ENCODE results near the gene SLC35F4. TPM values are rescaled to one million over a fixed set of nuclear protein-coding genes. Genes with fewer than 3 reads are reported as not detected.

SLC35F4 gene
- total RNA-seq, 3 donors from 2014 or later = not detected

DNA sequence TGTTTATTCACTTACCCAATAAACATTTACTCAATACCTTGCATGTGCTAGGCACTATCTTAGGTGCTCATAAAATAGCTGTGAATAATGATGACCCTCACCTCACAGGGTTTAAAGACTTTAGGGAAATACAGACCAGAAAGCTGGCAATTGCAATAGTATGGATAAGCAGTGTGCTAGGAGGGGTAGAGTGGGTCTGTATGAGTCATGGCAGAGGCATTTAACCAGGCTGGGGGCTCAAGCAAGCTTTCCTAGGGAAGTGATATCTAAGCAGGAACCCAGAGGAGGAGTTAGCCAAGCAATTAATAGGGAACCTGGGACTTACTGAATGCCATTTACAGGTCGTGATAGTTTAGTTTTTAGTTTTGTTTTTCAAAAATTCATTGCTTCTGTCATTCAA, 248.4 kb downstream of the SLC35F4 start:
- H3K9me3 Mint-ChIP-seq = peaks cover 14% of the 10 kb centered on the region
- no peaks in the 10 kb centered on the region for H3K36me3 Mint-ChIP-seq (ENCODE audit: insufficient read depth)
- peaks cover 4% of the 10 kb centered on the region for H3K27me3 Mint-ChIP-seq (ENCODE audit: low read depth)
- no peaks in the 10 kb centered on the region for H3K4me1 Mint-ChIP-seq (ENCODE audit: low read depth)
- H3K4me3 Mint-ChIP-seq = no peak overlapping the region
- ATAC-seq (no peak), DNase-seq (no peak)

DNA sequence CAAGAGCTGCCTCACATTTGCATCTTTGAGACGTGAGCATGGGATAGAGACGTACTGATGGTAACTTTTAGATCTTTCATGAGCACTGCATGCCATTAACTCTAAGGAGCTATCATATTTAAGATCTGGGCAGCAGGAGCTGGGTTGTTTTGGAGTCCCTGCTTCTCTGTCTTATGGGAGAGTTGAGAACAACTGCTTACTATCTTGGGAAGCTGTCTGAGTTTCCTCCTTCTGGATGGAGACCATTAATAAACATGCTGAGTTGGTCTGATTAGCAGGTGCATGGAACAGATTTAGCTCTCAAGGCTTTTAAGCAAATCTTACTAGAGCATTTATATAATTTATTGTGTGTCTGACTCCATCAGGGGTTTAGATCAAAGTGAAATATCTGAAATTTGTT, 252.9 kb downstream of the SLC35F4 start:
- ATAC-seq = no peak
- Mint-ChIP-seq H3K4me3 (no peak overlapping the region), H3K4me1 (ENCODE audit: low read depth) (no peaks in the 10 kb centered on the region), H3K36me3 (ENCODE audit: insufficient read depth) (no peaks in the 10 kb centered on the region), H3K9me3 (peaks cover 6% of the 10 kb centered on the region), H3K27me3 (ENCODE audit: low read depth) (no peaks in the 10 kb centered on the region)
- DNase-seq = no peak

DNA sequence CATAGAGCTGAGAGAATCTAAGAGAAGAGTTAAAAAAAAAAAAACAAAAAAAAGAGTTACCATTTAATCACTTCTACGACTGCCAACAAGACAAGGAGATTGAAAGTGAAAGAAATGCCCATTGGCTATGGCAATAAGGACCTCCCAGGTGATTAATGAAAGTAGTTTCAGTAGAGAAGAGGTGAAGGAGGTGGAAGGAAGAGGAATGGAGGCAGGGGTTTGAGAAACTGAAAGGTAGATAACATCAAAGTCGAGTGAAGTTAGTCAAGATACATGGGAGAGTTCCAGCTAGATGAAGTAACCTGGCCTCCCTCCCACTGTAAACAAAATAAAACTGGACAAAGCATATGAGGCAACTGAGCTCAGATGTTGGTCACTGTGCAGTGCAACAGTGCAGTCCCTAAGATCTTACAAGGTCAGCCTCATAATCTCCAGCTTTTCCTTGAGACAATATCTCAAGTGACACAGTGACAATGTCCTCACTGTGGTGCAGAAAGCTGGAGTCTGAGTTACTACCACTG, 254.3 kb downstream of the SLC35F4 start:
- DNase-seq (no peak), ATAC-seq (no peak)
- Mint-ChIP-seq H3K36me3 (ENCODE audit: insufficient read depth) (no peaks in the 10 kb centered on the region), H3K9me3 (peaks cover 10% of the 10 kb centered on the region), H3K27me3 (ENCODE audit: low read depth) (no peaks in the 10 kb centered on the region), H3K4me1 (ENCODE audit: low read depth) (no peaks in the 10 kb centered on the region), H3K4me3 (no peak overlapping the region)

DNA sequence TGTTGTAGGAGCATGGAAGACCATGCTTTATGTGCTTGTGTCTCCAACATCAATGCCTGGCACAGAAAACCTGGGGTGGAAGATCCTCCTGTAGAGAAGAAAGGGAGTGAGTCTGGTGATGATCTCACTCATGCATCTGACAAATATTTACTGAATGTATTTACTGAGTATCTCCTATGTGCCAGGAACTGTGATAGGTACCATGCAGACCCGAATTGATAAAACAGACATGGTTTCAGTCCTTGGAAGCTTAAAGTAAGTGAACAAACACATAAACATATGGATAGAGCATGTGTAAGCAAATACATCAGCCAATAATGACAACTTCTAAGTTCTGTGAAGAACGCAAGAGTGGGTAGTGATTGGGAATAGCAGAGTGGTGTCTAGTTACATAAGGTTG, 255.3 kb downstream of the SLC35F4 start:
- ATAC-seq (no peak), DNase-seq (no peak)
- Mint-ChIP-seq H3K4me3 (no peak overlapping the region), H3K36me3 (ENCODE audit: insufficient read depth) (no peaks in the 10 kb centered on the region), H3K4me1 (ENCODE audit: low read depth) (no peaks in the 10 kb centered on the region), H3K27me3 (ENCODE audit: low read depth) (no peaks in the 10 kb centered on the region), H3K9me3 (peaks cover 10% of the 10 kb centered on the region)

DNA sequence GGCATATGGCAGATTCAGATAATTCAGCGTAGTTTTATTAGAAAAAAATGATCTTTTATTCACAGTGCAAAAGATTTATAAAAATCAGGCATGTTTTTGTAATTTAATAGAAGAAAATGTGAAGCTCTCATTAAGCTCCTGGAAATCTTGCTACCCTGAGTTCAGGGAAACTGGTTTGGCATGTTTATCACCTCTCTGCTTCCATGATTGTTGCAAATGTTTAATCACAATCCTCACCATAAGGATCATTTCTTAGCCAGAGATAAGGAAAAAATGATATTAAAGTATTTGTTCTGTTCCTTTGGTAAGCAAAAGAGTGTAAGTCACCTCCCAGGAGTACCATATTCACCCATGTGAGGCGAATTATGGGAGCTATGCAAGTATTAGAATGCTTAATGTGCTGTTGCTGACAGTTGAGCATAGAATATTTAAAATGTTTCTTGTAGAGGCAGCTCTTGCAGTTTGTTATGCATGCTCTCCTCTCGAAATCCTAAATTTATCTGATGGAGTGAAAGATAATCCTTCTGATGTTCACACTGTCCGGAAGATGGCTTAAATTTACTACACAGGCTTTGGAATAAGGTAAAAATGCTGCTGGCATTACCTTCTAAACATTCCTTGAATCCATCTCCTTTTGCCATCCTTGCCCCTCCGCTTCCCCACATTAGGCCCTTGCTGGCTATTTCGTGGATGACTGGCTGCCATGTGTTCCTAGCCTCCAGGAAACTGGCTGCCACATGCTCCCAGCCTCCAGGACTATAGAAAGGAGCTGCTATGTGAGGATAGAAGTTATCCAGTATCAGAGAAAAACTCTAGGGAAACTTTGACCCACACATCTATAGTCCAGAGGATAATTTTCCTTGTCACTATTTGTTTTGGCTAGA, 256.5 kb downstream of the SLC35F4 start:
- DNase-seq (no peak), ATAC-seq (no peak)
- no peaks in the 10 kb centered on the region for H3K4me1 Mint-ChIP-seq (ENCODE audit: low read depth)
- H3K27me3 Mint-ChIP-seq (ENCODE audit: low read depth) = no peaks in the 10 kb centered on the region
- no peaks in the 10 kb centered on the region for H3K36me3 Mint-ChIP-seq (ENCODE audit: insufficient read depth)
- peaks cover 13% of the 10 kb centered on the region for H3K9me3 Mint-ChIP-seq
- H3K4me3 Mint-ChIP-seq = no peak overlapping the region

DNA sequence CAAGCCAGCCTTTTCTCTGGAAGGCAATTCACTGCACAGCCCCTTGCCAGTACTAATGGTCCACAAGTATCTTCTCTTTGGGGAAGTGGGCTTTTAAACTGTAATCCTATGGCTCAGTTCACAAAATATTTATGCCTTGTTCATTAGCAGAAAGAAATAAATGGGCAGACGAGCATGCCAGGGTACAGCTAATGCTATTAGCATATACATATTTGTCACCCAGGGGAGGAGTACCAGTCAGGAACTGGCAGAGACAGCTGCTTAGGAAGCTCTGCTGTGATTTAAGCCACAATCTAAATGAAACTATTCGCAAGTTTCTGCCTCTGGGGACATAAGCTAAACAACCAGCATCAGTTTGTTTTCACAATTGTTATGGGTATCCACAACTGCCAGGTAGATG, 258.8 kb downstream of the SLC35F4 start:
- Mint-ChIP-seq H3K27me3 (ENCODE audit: low read depth) (no peaks in the 10 kb centered on the region), H3K4me3 (no peak overlapping the region), H3K9me3 (peaks cover 18% of the 10 kb centered on the region), H3K36me3 (ENCODE audit: insufficient read depth) (no peaks in the 10 kb centered on the region), H3K4me1 (ENCODE audit: low read depth) (no peaks in the 10 kb centered on the region)
- ATAC-seq (no peak), DNase-seq (no peak)

DNA sequence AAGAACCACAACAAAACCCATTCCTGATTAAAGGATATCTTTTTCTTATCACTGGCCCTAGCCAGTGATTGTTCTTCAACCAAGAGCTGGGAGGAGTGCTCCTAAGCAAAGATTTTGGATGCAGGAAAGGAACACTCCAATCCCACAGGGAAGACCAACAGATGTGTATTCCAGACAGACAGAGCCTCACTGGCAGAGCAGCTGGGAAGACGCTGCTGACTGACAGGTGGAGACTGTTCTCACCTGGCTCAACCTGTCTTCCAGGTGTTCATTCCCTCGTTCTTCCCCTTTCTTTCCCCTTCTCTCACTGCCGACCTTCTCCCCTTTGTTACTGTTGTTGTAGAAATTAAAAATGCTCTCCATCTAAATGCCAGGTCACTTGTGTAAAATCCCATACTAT, 282.5 kb downstream of the SLC35F4 start:
- peaks cover 15% of the 10 kb centered on the region for H3K9me3 Mint-ChIP-seq
- H3K4me1 Mint-ChIP-seq (ENCODE audit: low read depth) = no peaks in the 10 kb centered on the region
- ATAC-seq = no peak
- peaks cover 3% of the 10 kb centered on the region for H3K36me3 Mint-ChIP-seq (ENCODE audit: insufficient read depth)
- no peak overlapping the region for H3K4me3 Mint-ChIP-seq
- no peak for DNase-seq
- no peaks in the 10 kb centered on the region for H3K27me3 Mint-ChIP-seq (ENCODE audit: low read depth)

DNA sequence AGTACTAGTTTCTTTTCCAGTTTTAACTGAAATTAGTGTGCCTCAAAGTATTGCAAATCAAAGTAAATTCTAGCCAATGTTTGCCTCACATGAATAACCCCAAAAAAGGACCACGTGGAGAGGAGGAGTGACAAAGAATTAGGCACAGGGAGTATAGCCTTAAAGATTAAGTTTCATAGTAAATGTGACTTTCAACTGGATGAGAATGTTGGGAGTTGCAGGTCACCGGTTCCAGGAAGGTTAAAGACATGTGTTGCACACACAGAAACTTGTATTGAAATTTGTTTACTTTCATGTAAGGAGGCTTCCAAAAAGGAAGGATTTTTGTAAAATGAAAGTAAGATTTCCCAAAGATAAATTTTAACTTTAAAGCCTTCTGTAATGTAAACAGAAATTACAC, 283.1 kb downstream of the SLC35F4 start:
- ATAC-seq = no peak
- Mint-ChIP-seq H3K4me3 (no peak overlapping the region), H3K36me3 (ENCODE audit: insufficient read depth) (peaks cover 3% of the 10 kb centered on the region), H3K4me1 (ENCODE audit: low read depth) (no peaks in the 10 kb centered on the region), H3K27me3 (ENCODE audit: low read depth) (no peaks in the 10 kb centered on the region), H3K9me3 (peaks cover 15% of the 10 kb centered on the region)
- no peak for DNase-seq

DNA sequence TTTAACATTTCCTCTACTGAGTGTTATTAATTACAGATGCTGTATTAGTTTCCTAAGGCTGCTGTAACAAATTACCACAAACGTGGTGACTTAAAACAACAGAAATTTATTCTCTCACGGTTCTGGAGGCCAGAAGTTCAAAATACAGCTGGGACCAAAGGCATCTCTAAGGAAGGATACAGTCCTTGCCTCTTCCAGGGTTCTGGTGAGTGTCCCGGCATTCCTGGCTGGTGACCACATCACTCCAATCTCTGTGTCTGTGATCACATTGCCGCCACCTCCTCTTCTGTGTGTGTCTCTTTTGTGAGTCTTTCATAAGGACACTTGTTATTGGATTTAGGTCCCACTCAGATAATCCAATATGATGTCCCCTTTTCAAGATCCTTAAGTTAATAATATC, 287.1 kb downstream of the SLC35F4 start:
- Mint-ChIP-seq H3K9me3 (peaks cover 8% of the 10 kb centered on the region), H3K27me3 (ENCODE audit: low read depth) (no peaks in the 10 kb centered on the region), H3K4me1 (ENCODE audit: low read depth) (no peaks in the 10 kb centered on the region), H3K36me3 (ENCODE audit: insufficient read depth) (peaks cover 3% of the 10 kb centered on the region), H3K4me3 (no peak overlapping the region)
- ATAC-seq (no peak), DNase-seq (no peak)

DNA sequence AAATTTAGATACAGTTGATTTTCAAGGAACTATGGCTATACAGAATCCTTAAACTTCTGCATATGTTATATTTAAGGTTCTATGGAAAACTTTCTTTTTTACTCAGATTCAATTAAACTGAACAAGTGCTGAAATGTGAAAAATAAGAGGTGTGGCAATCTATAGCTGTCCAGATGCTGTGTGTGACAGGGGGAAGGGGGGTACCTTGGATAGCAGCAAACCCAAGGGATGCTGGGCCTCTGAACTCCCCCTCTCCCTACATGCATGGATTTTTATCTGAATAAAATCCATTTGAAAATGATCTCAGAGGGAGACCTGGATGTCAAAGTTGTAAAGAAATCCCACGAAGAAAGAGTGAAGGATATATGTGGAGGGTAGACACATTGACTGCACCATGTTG, 289.4 kb downstream of the SLC35F4 start:
- no peak for ATAC-seq
- no peak overlapping the region for H3K4me3 Mint-ChIP-seq
- no peak for DNase-seq
- H3K4me1 Mint-ChIP-seq (ENCODE audit: low read depth) = no peaks in the 10 kb centered on the region
- H3K36me3 Mint-ChIP-seq (ENCODE audit: insufficient read depth) = no peaks in the 10 kb centered on the region
- no peaks in the 10 kb centered on the region for H3K27me3 Mint-ChIP-seq (ENCODE audit: low read depth)
- no peaks in the 10 kb centered on the region for H3K9me3 Mint-ChIP-seq

DNA sequence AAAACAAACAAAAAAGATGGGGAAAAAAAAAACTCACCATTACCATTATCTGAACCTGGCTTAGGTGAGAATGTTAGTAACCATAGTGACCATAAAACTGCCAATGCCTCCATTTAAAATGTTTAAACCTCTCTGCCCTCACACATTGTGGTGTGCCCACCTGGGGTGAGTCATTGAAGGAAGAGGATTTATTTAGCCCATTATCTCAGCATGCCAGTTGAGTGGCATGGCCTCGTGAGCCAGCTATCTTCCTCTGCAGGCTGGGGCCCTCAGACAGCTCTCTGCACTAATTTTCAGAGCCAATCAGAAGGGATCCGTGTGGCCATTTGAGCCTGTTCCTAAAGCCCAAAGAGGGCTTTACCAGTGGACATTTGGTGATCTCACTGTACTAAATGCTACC, 290.4 kb downstream of the SLC35F4 start:
- ATAC-seq = no peak
- no peak overlapping the region for H3K4me3 Mint-ChIP-seq

DNA sequence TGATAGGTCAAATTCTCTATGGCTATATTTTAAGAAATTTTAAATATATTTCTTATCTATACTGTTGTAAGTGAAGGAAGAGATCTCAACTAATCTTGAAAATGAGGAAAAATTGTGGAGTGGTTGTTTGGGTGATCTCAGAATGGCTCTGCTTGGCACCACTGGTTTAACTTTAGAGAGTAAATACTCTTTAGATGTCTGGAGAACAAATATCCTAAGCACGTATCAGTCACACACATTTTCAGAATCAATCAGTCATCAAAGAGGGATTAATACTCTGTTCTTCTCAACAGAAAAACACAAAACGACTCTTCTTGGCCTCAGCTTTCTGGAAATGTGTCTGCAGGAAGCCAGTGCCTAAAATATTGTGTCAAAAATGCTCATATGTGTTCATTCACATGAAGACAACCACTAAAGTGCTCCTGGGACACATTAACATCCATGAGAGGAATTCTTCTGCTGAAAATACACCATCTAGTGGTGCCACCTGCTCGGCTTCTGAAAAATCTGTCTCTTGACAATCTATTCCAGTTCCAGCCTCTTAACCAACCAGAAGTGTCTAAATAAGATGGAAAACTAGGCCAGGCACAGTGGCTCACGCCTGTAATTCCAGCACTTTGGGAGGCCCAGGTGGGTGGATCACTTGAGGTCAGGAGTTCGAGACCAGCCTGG, 291.1 kb downstream of the SLC35F4 start:
- H3K4me3 Mint-ChIP-seq = no peak overlapping the region
- DNase-seq = no peak
- H3K36me3 Mint-ChIP-seq (ENCODE audit: insufficient read depth) = no peaks in the 10 kb centered on the region
- no peaks in the 10 kb centered on the region for H3K4me1 Mint-ChIP-seq (ENCODE audit: low read depth)
- no peaks in the 10 kb centered on the region for H3K9me3 Mint-ChIP-seq
- ATAC-seq = no peak
- no peaks in the 10 kb centered on the region for H3K27me3 Mint-ChIP-seq (ENCODE audit: low read depth)

More for the DNA sequence above, 290.4 kb downstream of the SLC35F4 start:
- no peaks in the 10 kb centered on the region for H3K4me1 Mint-ChIP-seq (ENCODE audit: low read depth)
- no peaks in the 10 kb centered on the region for H3K9me3 Mint-ChIP-seq
- no peaks in the 10 kb centered on the region for H3K27me3 Mint-ChIP-seq (ENCODE audit: low read depth)
- no peak for DNase-seq
- H3K36me3 Mint-ChIP-seq (ENCODE audit: insufficient read depth) = no peaks in the 10 kb centered on the region

DNA sequence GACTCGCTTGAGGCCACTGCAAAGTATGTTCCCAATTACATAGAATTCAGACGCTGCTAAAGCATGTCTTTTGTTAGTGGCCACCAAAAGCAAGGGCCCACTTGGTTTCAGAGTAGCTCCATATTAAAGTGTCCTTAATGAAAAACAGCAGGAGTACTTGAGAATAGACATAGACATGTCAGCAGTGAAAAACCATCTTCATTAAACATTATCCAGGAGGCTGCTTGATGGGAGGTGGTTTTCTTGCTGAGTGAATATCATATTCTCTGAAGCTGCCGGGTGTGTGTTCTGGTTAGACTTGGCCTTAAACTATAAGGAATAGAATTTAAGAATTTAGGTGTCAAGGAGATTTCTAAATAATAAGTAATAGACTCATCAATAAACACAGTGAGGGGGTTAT, 292.7 kb downstream of the SLC35F4 start:
- ATAC-seq (no peak), DNase-seq (no peak)
- no peaks in the 10 kb centered on the region for H3K4me1 Mint-ChIP-seq (ENCODE audit: low read depth)

DNA sequence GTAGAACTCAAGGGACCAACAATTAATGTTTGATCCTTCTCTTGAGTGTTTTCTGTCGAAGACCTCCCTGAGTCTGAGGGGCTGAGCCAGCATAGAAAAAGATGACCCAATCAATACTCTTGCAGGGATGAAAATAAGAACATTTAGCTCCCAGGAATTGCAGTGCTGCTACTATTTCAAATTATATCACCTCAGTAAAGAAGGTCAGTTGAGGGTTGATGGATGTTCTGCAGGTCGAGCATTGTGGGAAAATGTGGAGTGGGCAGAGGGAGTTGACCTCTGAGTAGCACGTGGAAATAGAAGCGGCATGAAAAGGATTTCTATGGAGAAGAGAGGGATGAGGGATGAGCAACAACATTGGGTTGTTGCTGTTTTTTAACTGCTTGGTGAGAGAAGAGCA, 297.3 kb downstream of the SLC35F4 start:
- no peaks in the 10 kb centered on the region for H3K4me1 Mint-ChIP-seq (ENCODE audit: low read depth)
- H3K4me3 Mint-ChIP-seq = no peak overlapping the region
- H3K9me3 Mint-ChIP-seq = no peaks in the 10 kb centered on the region
- DNase-seq (no peak), ATAC-seq (no peak)
- no peaks in the 10 kb centered on the region for H3K36me3 Mint-ChIP-seq (ENCODE audit: insufficient read depth)
- no peaks in the 10 kb centered on the region for H3K27me3 Mint-ChIP-seq (ENCODE audit: low read depth)

More for the DNA sequence above, 292.7 kb downstream of the SLC35F4 start:
- Mint-ChIP-seq H3K27me3 (ENCODE audit: low read depth) (no peaks in the 10 kb centered on the region), H3K4me3 (no peak overlapping the region), H3K9me3 (no peaks in the 10 kb centered on the region), H3K36me3 (ENCODE audit: insufficient read depth) (no peaks in the 10 kb centered on the region)

DNA sequence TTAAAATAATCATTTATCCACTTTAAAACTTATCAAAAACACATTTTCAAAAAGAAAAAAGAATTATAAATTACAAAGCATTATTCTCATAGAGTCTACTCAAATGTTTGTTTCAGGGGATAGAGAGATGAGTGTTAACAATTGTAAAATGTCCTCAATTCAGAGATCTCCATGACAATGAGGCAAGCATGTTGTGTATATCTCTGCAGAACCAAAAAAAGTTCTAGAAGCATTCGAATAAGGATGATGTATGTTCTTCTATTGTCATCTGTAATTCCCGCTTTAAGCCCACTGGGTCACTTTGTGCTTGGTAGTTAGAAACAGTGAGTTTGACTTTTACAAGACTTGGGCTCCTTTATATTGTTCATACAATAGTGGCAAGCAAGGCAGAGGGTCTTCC, 298.7 kb downstream of the SLC35F4 start:
- Mint-ChIP-seq H3K9me3 (no peaks in the 10 kb centered on the region), H3K4me3 (no peak overlapping the region), H3K27me3 (ENCODE audit: low read depth) (no peaks in the 10 kb centered on the region), H3K4me1 (ENCODE audit: low read depth) (no peaks in the 10 kb centered on the region), H3K36me3 (ENCODE audit: insufficient read depth) (no peaks in the 10 kb centered on the region)
- ATAC-seq = no peak
- no peak for DNase-seq
